ENCODE measurements around the gene AFDN. TPM values are rescaled to one million over a fixed set of nuclear protein-coding genes. Genes with fewer than 3 reads are reported as not detected.

Gene AFDN
- total RNA-seq, 2 donors from 2014 or later = 213 to 232 TPM

GRCh38 chr6:167981916-167982462 is 155.3 kb downstream of the AFDN start:
- Histone ChIP-seq H3K4me3 (no peak overlapping the region), H3K27me3 (no peaks in the 10 kb centered on the region), H3K9me3 (no peaks in the 10 kb centered on the region), H3K9ac (ENCODE audit: low read depth in 2 of 2, low read length in 2 of 2) (no peak overlapping the region), H3K4me1 (no peaks in the 10 kb centered on the region), H3K36me3 (no peaks in the 10 kb centered on the region), H3K27ac (no peak overlapping the region)
- intact Hi-C loops (cut with DNase I) = no loop called here
- no peak for DNase-seq
- TF ChIP-seq CTCF (IDR thresholded peaks at IDR 0.05) = no peak

GRCh38 chr6:167984144-167984719 is 157.5 kb downstream of the AFDN start:
- H3K4me3 ChIP-seq = no peak overlapping the region
- DNase-seq = no peak
- no peaks in the 10 kb centered on the region for H3K9me3 ChIP-seq
- H3K4me1 ChIP-seq = no peaks in the 10 kb centered on the region
- H3K36me3 ChIP-seq = no peaks in the 10 kb centered on the region
- intact Hi-C loops (cut with DNase I) = no loop called here
- TF ChIP-seq CTCF (IDR thresholded peaks at IDR 0.05) = no peak
- H3K27ac ChIP-seq = no peak overlapping the region
- H3K27me3 ChIP-seq = no peaks in the 10 kb centered on the region
- H3K9ac ChIP-seq (ENCODE audit: low read depth in 2 of 2, low read length in 2 of 2) = no peak overlapping the region

- H3K9ac ChIP-seq (ENCODE audit: low read depth in 2 of 2, low read length in 2 of 2) = no peak overlapping the region
- no peak for DNase-seq
- H3K36me3 ChIP-seq = no peaks in the 10 kb centered on the region
- H3K9me3 ChIP-seq = no peaks in the 10 kb centered on the region
- TF ChIP-seq CTCF (IDR thresholded peaks at IDR 0.05) = no peak
- H3K4me1 ChIP-seq = no peaks in the 10 kb centered on the region
- no peak overlapping the region for H3K27ac ChIP-seq
- H3K27me3 ChIP-seq = no peaks in the 10 kb centered on the region
- intact Hi-C loops (cut with DNase I) = no loop called here
- no peak overlapping the region for H3K4me3 ChIP-seq
These were observed 158.3 kb downstream of the AFDN start for GRCh38 chr6:167984876-167985604.

GRCh38 chr6:167985911-167986595 is 159.3 kb downstream of the AFDN start:
- intact Hi-C loops (cut with DNase I) = no loop called here
- H3K27me3 ChIP-seq = no peaks in the 10 kb centered on the region
- DNase-seq = no peak
- H3K9me3 ChIP-seq = no peaks in the 10 kb centered on the region
- no peak overlapping the region for H3K4me3 ChIP-seq
- no peaks in the 10 kb centered on the region for H3K36me3 ChIP-seq
- H3K27ac ChIP-seq = no peak overlapping the region
- no peak for TF ChIP-seq CTCF (IDR thresholded peaks at IDR 0.05)
- H3K9ac ChIP-seq (ENCODE audit: low read depth in 2 of 2, low read length in 2 of 2) = no peak overlapping the region
- H3K4me1 ChIP-seq = no peaks in the 10 kb centered on the region

GRCh38 chr6:167987396-167988153 is 160.9 kb downstream of the AFDN start:
- no peak overlapping the region for H3K9ac ChIP-seq (ENCODE audit: low read depth in 2 of 2, low read length in 2 of 2)
- no peak overlapping the region for H3K27ac ChIP-seq
- H3K9me3 ChIP-seq = no peaks in the 10 kb centered on the region
- intact Hi-C loops (cut with DNase I) = no loop called here
- TF ChIP-seq CTCF (IDR thresholded peaks at IDR 0.05) = no peak
- H3K36me3 ChIP-seq = no peaks in the 10 kb centered on the region
- DNase-seq = no peak
- H3K4me3 ChIP-seq = no peak overlapping the region
- no peaks in the 10 kb centered on the region for H3K4me1 ChIP-seq
- no peaks in the 10 kb centered on the region for H3K27me3 ChIP-seq
